WI38 (cell line): ENCODE data around the gene STPG3.

Experiments
- H3K4me3 ChIP-seq: 2 replicates; pipeline ENCODE4 v1.5.1; 2011; ENCODE audit warnings: low read depth, mild to moderate bottlenecking, control low read depth, low read length
- TF ChIP-seq, protein P1 (sequence below): IDR thresholded peaks from 2 replicates; pipeline ENCODE4 v1.5.1; 2012; ENCODE audit warnings: low read depth, mild to moderate bottlenecking, control low read depth, low read length

The STPG3 gene

DNA sequence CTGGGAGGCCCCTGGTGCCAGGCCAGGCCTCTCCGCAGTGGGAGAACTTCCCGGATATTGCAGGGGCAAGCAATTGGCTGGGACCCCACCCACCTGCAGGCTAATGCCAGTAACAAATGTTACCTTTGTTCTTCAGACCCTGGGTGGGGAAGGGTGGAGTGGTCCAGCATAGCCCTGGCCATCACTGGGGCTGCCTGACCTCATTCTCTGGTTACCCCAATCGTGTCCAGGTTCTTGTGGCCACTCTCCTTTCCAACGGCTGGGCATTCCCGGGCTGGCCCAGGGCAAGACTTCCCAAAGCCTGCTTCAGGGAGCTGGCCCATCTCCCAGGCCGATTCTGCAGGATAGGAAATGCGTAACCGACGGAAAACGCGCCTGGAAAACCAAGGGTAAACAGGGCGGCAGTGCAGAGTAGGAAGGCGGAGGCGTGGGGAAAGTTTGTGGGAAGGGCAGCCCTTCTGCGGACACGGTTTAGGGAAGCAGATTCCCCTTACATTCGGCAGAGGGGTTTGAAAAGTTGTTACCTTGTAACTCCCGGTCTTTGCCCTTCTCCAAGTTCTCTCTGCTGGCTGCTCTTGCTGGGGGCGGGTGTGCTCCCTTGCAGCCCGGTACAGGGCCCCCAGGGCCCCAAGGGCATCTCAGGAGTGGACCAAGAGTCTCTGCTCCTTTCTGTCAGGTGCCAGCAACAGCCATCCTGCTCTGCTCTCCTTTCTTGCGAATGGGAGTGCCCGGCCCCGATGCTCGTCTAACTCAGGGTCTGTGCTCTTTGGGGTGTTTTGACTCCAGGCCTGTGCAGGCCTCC is 47.5 kb downstream of the STPG3 start:
- no peak overlapping the region for H3K4me3 ChIP-seq

GRCh38 chr9:137299203-137299565 is 48.1 kb downstream of the STPG3 start:
- TF ChIP-seq, protein P1, sequence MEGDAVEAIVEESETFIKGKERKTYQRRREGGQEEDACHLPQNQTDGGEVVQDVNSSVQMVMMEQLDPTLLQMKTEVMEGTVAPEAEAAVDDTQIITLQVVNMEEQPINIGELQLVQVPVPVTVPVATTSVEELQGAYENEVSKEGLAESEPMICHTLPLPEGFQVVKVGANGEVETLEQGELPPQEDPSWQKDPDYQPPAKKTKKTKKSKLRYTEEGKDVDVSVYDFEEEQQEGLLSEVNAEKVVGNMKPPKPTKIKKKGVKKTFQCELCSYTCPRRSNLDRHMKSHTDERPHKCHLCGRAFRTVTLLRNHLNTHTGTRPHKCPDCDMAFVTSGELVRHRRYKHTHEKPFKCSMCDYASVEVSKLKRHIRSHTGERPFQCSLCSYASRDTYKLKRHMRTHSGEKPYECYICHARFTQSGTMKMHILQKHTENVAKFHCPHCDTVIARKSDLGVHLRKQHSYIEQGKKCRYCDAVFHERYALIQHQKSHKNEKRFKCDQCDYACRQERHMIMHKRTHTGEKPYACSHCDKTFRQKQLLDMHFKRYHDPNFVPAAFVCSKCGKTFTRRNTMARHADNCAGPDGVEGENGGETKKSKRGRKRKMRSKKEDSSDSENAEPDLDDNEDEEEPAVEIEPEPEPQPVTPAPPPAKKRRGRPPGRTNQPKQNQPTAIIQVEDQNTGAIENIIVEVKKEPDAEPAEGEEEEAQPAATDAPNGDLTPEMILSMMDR = no peak
- H3K4me3 ChIP-seq = no peak overlapping the region

More for the DNA sequence above, 47.5 kb downstream of the STPG3 start:
- TF ChIP-seq, protein P1 = no peak

DNA sequence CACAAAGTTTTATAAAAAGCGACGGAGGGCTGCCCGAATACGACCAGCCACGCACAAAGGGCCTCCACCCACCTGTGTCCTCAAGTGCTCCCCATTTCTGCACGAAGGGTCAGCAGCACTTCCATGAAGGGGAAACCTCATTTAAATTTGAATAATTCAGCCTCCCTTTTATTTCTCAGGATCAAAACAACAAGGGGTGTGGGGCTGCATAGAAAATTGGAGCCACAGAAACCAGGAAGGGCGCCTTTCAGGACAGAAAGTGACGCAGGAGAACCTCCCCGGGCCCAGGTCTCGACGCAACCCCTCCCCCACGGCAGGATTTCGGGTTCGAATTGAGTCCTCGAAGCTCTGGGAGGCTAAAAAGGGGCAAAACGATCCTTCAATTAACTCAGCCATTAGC is 48.9 kb downstream of the STPG3 start:
- TF ChIP-seq, protein P1 = no peak
- H3K4me3 ChIP-seq = no peak overlapping the region

DNA sequence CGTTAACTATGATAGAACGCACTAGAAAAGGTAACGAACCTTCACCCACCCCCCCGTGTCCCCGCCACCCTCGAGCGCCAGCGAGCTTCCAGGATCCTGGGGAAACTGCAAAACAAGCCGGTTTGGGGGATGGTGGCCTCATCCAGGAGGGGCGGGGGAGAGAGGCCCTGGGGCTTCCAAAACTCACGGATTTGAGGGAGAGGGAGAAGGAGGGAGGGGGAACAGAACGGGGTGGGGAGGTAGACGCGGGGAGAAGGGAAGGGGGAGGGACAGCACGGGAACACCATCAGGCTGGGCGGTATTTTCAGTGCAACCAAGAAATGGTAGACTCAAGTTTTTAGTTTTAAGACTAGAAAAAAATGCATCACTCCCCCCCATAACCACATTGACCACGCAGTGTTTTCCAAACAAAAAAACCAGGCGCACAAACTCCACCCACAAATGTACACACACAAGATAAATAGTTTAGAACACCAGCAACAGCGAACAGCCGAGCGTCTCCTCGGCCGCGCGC is 49.5 kb downstream of the STPG3 start:
- H3K4me3 ChIP-seq = peak overlapping the region; percentile 50
- TF ChIP-seq, protein P1 = no peak

GRCh38 chr9:137301081-137301947 is 50.2 kb downstream of the STPG3 start:
- H3K4me3 ChIP-seq = peak overlapping the region; percentile 50
- TF ChIP-seq, protein P1 = no peak

- peak within 1 kb of the TSS; percentile 50 for H3K4me3 ChIP-seq
- TF ChIP-seq, protein P1 = no peak
Observed at GRCh38 chr9:137302118-137302448, 51.0 kb downstream of the STPG3 start, which contains the start of gene NRARP. TSS of gene NRARP (minus strand) at chr9:137302271. CDS start at chr9:137301928, 343 bp downstream.
